Fibroblast of the conjunctiva (primary cell): Measurements from ENCODE around the gene GPR17.

Experiments used
- DNase-seq: peaks from one replicate; pipeline ENCODE4 v3.0.0-alpha.2; 2010; ENCODE audit warnings: low read depth

GPR17 gene

GRCh38 chr2:127630096-127630863 lies 15.7 kb upstream of the GPR17 start:
- no peak for DNase-seq

- DNase-seq: no peak
Observed at GRCh38 chr2:127630864-127631540, 15.0 kb upstream of the GPR17 start.

- no peak for DNase-seq
Observed at GRCh38 chr2:127631541-127631996, 14.4 kb upstream of the GPR17 start.

- no peak for DNase-seq
Observed at GRCh38 chr2:127631997-127632581, 13.9 kb upstream of the GPR17 start.

- no peak for DNase-seq
Observed at GRCh38 chr2:127632592-127633489, 13.1 kb upstream of the GPR17 start.

- DNase-seq: no peak
Observed at GRCh38 chr2:127633556-127634065, 12.3 kb upstream of the GPR17 start.

GRCh38 chr2:127634066-127634617 lies 11.8 kb upstream of the GPR17 start:
- DNase-seq: no peak

- DNase-seq: no peak
Observed at GRCh38 chr2:127634626-127635379, 11.2 kb upstream of the GPR17 start.

- no peak for DNase-seq
Observed at GRCh38 chr2:127635380-127636237, 10.3 kb upstream of the GPR17 start.

- DNase-seq: no peak
Observed at GRCh38 chr2:127636248-127637235, 9.4 kb upstream of the GPR17 start.

- DNase-seq: no peak
Observed at GRCh38 chr2:127637236-127637630, 8.7 kb upstream of the GPR17 start.

- DNase-seq: peak; percentile 22
Observed at GRCh38 chr2:127637725-127638252, 8.2 kb upstream of the GPR17 start.

GRCh38 chr2:127638361-127639110 lies 7.4 kb upstream of the GPR17 start:
- DNase-seq: no peak

- DNase-seq: no peak
Observed at GRCh38 chr2:127639111-127639474, 6.9 kb upstream of the GPR17 start.

- no peak for DNase-seq
Observed at GRCh38 chr2:127640082-127641072, 5.6 kb upstream of the GPR17 start.

GRCh38 chr2:127641133-127641532 lies 4.8 kb upstream of the GPR17 start:
- DNase-seq: no peak
